A375 (cell line): ENCODE results near the gene SERINC2. TPM values are rescaled to one million over a fixed set of nuclear protein-coding genes. Genes with fewer than 3 reads are reported as not detected.

Experiments
- total RNA-seq: library from RNA; depleted of rRNA; stranded (reverse); fragments of >200 nt; shearing (Covaris generic); gene quantifications from 2 replicates; pipeline ENCODE4 v1.2.3, GENCODE V29; 2014; rRNA removed

The SERINC2 gene
- total RNA-seq, result 20.3 and 22.6 TPM in 2 replicates

DNA sequence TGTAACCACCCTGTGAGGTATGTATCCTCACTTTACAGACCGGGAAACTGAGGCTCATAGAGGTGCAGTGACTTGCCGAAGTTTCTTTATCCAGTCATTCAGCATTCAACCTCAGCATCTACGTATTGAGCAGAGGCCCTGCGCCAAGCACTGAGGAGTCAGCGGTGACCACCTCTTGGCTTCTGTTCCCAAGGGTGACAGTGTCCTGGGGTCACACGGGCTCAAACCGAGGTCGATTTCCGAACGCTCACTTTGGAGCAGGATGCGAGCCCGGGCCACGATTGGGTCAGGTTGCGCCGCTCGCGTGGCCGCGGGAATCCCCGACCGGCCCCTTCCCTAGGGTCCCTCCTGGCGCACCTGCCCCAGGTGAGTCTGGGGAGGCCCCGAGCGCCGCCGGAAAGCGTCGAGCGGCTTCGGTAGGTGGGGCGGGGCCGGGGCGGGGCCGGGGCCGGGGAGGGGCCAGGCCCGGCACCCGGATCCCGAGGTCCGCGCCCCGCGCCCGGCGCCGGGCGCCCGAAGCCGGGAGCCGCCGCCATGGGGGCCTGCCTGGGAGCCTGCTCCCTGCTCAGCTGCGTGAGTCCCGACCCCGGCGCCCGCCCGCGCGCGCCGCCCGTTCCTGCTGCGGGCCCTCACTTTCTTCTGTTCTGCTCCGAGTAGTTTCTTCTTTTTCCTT is at the start of gene SERINC2:
Gene SERINC2, plus strand, starts transcription at position 482 of the 673 bp plus-strand sequence. Its CDS starts 53 bp downstream, at position 535.

GRCh38 chr1:31373056-31373896 is 39.7 kb upstream of the SERINC2 start, which contains the start of gene FABP3:
FABP3 (minus strand) TSS chr1:31373076; CDS start chr1:31373014, 62 bp downstream.

Other genes with a start within 250 kb of the SERINC2 start
- gene NKAIN1, start 173.3 kb upstream of the SERINC2 start, total RNA-seq, result 0.50 and 1.4 TPM in 2 replicates
- gene SNRNP40, start 116.4 kb upstream of the SERINC2 start, total RNA-seq, result 165 and 184 TPM in 2 replicates
- 56.1 and 58.2 TPM in 2 replicates for gene ZCCHC17, start 116.2 kb upstream of the SERINC2 start, total RNA-seq
- 0.68 TPM in 1 of 2 replicates, not detected in the other for gene FABP3, start 40.1 kb upstream of the SERINC2 start, total RNA-seq
- 421 and 533 TPM in 2 replicates for gene TINAGL1, start 163.3 kb downstream of the SERINC2 start, total RNA-seq
- not detected in 2 replicates for gene HCRTR1, start 204.5 kb downstream of the SERINC2 start, total RNA-seq
- 68.5 and 70.2 TPM in 2 replicates for gene PEF1, start 231.7 kb downstream of the SERINC2 start, total RNA-seq